Loucy (cell line): Measurements from ENCODE around the gene FAT4.

Experiments used
- CTCF ChIP-seq: fragments of 200-600 bp; sonication (generic); conservative IDR thresholded peaks from 2 replicates; pipeline ENCODE4 v1.5.1; 2014; ENCODE audit warnings: mild to moderate bottlenecking, antibody characterized with exemption, low read length
- EZH2phosphoT487 ChIP-seq: fragments of 200-600 bp; IDR thresholded peaks from 2 replicates; pipeline ENCODE4 v1.6.1; 2018; ENCODE audit warnings: antibody characterized with exemption, mild to moderate bottlenecking, moderate library complexity, borderline replicate concordance

- TF ChIP-seq CTCF (no peak), EZH2phosphoT487 (no peak)
Measured at GRCh38 chr4:125297116-125297515, 17.6 kb upstream of the FAT4 start.
